HFF-Myc (cell line): ENCODE results near the gene RCAN2.

Experiments
- DNase-seq: peaks from one replicate; pipeline ENCODE4 v3.0.0-alpha.2; 2011; ENCODE audit warnings: low read depth; ENCODE audit errors: extremely low read depth
- H3K4me3 ChIP-seq: replicated peaks from 2 replicates; pipeline ENCODE4 v1.5.1; 2011; ENCODE audit warnings: low read depth, mild to moderate bottlenecking, control low read depth, low read length
- CTCF ChIP-seq: IDR thresholded peaks from 2 replicates; pipeline ENCODE4 v1.5.1; 2012; ENCODE audit warnings: mild to moderate bottlenecking, low read depth, low read length, control low read depth; ENCODE audit errors: missing control alignments

Gene RCAN2

DNA sequence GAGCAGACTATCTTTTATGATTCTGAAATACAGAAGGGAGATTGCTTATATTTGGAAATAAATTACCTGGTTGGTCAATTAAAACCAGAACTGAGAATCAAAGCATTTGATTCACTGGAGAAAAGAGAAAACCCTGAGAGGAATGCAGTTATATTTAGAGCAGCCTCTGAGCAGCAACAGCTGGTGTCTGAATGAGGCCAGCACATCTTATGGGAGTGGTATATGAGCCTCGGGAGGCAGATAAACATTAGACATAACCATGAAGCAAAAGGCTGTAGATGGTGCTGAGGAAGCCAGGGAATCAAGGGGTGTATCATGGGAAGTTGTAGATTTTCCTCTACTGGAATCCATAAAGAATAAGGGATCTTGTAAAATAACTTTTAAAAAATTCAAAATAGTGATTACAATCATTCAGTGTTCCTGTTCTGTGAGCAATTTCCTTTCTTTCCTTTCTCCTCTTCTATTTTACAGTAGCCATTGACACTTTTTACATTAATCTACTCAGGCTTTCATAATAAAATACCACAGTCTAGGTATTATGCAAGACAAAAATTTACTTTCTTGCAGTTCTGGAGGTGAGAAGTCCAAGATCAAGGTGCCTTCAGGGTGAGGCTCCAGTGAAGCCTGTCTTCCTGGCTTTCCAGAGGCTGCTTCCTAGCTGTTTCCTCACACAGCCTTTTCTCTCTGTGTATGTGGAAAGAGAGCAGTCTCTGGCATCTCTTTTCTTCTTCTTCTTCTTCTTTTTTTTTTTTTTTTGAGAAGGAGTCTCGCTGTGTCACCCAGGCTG is 287.7 kb downstream of the RCAN2 start:
- no peak for TF ChIP-seq CTCF
- H3K4me3 ChIP-seq, result no peak overlapping the region
- no peak for DNase-seq

- no peak for TF ChIP-seq CTCF
- DNase-seq, result no peak
These were observed 289.5 kb downstream of the RCAN2 start for GRCh38 chr6:46201702-46202101.

DNA sequence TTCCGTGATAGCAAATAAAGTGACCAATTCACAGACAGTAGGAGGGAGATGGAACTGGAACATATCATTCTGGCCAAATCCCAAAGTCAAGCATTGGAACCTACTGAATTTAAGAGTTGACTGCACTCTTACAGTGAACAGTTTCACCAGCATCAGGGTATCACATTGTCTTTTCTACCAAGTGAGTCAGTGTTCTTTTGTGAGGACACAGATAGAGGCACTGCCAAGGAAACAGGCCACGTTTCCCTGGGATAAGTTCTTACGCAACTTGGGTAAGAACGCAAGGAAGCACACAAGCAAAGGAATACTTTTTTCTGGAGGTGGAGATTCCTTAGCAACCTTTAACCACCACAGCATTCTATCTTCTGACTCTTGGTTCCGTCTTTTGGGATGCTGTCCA is 291.9 kb downstream of the RCAN2 start:
- TF ChIP-seq CTCF, result no peak
- no peak overlapping the region for H3K4me3 ChIP-seq
- DNase-seq, result no peak

More at GRCh38 chr6:46201702-46202101, 289.5 kb downstream of the RCAN2 start:
- H3K4me3 ChIP-seq, result no peak overlapping the region

- DNase-seq, result peak; percentile 9
- H3K4me3 ChIP-seq, result no peak overlapping the region
- no peak for TF ChIP-seq CTCF
These were observed 299.3 kb downstream of the RCAN2 start for GRCh38 chr6:46191961-46192360.

DNA sequence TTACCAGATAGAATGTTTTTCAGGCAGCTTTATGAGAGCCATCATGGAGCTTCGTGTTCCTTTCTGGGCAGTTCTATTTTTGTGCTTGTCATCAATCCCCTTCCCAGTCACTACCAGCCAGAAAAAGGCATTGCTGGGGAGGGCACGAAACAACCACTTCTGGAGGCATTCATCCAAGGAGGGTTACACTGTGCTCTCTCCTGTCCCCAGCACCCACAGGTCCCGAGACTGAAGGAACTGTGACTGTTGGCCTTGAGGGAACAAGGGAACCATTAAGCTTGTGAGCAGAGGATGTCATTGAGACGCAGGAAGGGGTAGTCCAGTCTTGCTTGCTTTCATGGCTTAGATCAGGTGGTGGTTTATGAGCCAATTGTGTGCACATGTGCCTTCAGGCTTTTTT is 300.4 kb downstream of the RCAN2 start:
- no peak overlapping the region for H3K4me3 ChIP-seq
- DNase-seq, result no peak
- TF ChIP-seq CTCF, result no peak

- no peak overlapping the region for H3K4me3 ChIP-seq
- TF ChIP-seq CTCF, result no peak
- no peak for DNase-seq
These were observed 301.5 kb downstream of the RCAN2 start for GRCh38 chr6:46189726-46190125.

DNA sequence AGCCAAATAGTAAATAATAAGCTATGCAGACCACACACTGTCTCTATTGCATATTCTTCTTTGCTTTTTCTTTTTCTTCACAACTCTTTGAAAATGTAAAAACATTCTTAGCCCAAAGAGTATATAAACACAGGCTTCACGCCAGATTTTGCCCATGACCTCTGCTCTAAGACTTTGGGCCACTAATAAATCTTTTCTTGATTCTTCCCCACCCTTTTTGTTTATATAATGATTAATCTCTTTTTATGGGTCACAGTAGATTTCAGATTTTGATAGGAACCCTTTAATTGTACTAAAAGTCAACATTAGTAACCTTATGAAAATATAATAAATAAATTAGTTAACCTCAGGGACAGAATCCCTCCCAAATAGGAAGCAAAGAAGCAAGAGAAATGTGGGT is 304.7 kb downstream of the RCAN2 start:
- H3K4me3 ChIP-seq, result no peak overlapping the region
- no peak for TF ChIP-seq CTCF
- no peak for DNase-seq
